Stimulated activated CD4-positive, alpha-beta T cell treated with anti-CD3 and anti-CD28 coated beads, Interleukin-1b, Interleukin-23, amount 100 ng/mL, for 4 hours (primary cell): ENCODE measurements around the gene GLRX5.

ENCODE experiments used
- DNase-seq, 2 donors: peaks; one replicate each; pipeline ENCODE4 v3.0.0-alpha.2; 2020; ENCODE audit warnings: low read depth in 2 of 2

Gene GLRX5

GRCh38 chr14:95516554-95517181 lies 18.2 kb upstream of the GLRX5 start, which contains the start of gene SYNE3:
TSS of gene SYNE3 (minus strand) at chr14:95516650. CDS start at chr14:95475821, 40,829 bp downstream.
- peak in 1 of 2 donors; percentile 50 for DNase-seq

- no peak for DNase-seq
These were observed 16.7 kb upstream of the GLRX5 start for GRCh38 chr14:95518045-95518751.

GRCh38 chr14:95519699-95520098 lies 15.2 kb upstream of the GLRX5 start:
- peak; percentile 38 to 50 for DNase-seq

- DNase-seq = no peak
These were observed 14.5 kb upstream of the GLRX5 start for GRCh38 chr14:95520346-95520745.

GRCh38 chr14:95521001-95521400 lies 13.8 kb upstream of the GLRX5 start:
- DNase-seq = no peak

- DNase-seq = no peak
These were observed 12.7 kb upstream of the GLRX5 start for GRCh38 chr14:95522116-95522515.

GRCh38 chr14:95522556-95522955 lies 12.3 kb upstream of the GLRX5 start:
- no peak for DNase-seq

GRCh38 chr14:95523051-95523814 lies 11.6 kb upstream of the GLRX5 start:
- DNase-seq = no peak

GRCh38 chr14:95523815-95524448 lies 10.9 kb upstream of the GLRX5 start:
- no peak for DNase-seq

- DNase-seq = no peak
These were observed 9.9 kb upstream of the GLRX5 start for GRCh38 chr14:95524706-95525512.

- no peak for DNase-seq
These were observed 8.9 kb upstream of the GLRX5 start for GRCh38 chr14:95525999-95526398.

GRCh38 chr14:95526483-95527386 lies 8.1 kb upstream of the GLRX5 start:
- DNase-seq = no peak

- no peak for DNase-seq
These were observed 7.4 kb upstream of the GLRX5 start for GRCh38 chr14:95527387-95528002.

GRCh38 chr14:95529216-95529615 lies 5.6 kb upstream of the GLRX5 start:
- no peak for DNase-seq

GRCh38 chr14:95530473-95531276 lies 4.2 kb upstream of the GLRX5 start:
- no peak for DNase-seq

GRCh38 chr14:95531473-95531872 lies 3.4 kb upstream of the GLRX5 start:
- DNase-seq = no peak

GRCh38 chr14:95531969-95532368 lies 2.9 kb upstream of the GLRX5 start:
- DNase-seq = no peak

- DNase-seq = no peak
These were observed 1.4 kb upstream of the GLRX5 start for GRCh38 chr14:95533391-95533821.

- no peak for DNase-seq
These were observed 1.0 kb upstream of the GLRX5 start for GRCh38 chr14:95533822-95534221.
